GM12892 (cell line): ENCODE measurements around the gene APEX1.
A peak's percentile ranks its signal among the peaks of the same experiment; 100 is the strongest.
"Not testable (repeated sequence)": the region's sequence is repeated elsewhere in the genome, so short reads cannot be mapped to it uniquely, and the experiment has no call there.

Experiments
- DNase-seq: peaks from one replicate; pipeline ENCODE4 v3.0.0; 2011; ENCODE audit not compliant: insufficient read length
- FAIRE-seq: peaks from 2 replicates; lab custom pipeline; 2011; peaks lifted over from hg19 to GRCh38; lab: Jason Lieb, UNC
- POLR2A ChIP-seq: IDR thresholded peaks from 2 replicates; pipeline ENCODE4 v1.6.1; 2011; ENCODE audit warnings: low read depth, low read length, control low read depth
- POLR2AphosphoS5 ChIP-seq: IDR thresholded peaks from 2 replicates; pipeline ENCODE4 v1.6.1; 2011; ENCODE audit warnings: low read depth, low read length, control low read depth
- TAF1 ChIP-seq: IDR thresholded peaks from 2 replicates; pipeline ENCODE4 v1.6.1; 2011; ENCODE audit warnings: low read depth, mild to moderate bottlenecking, control low read depth, low read length, borderline replicate concordance

The APEX1 gene

GRCh38 chr14:20440882-20441281 lies 14.1 kb upstream of the APEX1 start:
- no peak for TF ChIP-seq TAF1
- TF ChIP-seq POLR2AphosphoS5 = no peak
- no peak for TF ChIP-seq POLR2A
- DNase-seq (no peak), FAIRE-seq (peak; percentile 44)

- no peak for TF ChIP-seq POLR2A
- FAIRE-seq (no peak), DNase-seq (no peak)
Measured at GRCh38 chr14:20441461-20441860, 13.6 kb upstream of the APEX1 start.

- not testable (repeated sequence) for FAIRE-seq, DNase-seq
Measured at GRCh38 chr14:20443650-20444049, 11.4 kb upstream of the APEX1 start.

GRCh38 chr14:20446889-20447288 lies 8.1 kb upstream of the APEX1 start:
- TF ChIP-seq POLR2AphosphoS5 (no peak), POLR2A (no peak), TAF1 (no peak)
- DNase-seq (no peak), FAIRE-seq (no peak)

- FAIRE-seq, DNase-seq: not testable (repeated sequence)
Measured at GRCh38 chr14:20452831-20453230, 2.2 kb upstream of the APEX1 start.

GRCh38 chr14:20455355-20456300 lies 602 bp downstream of the APEX1 start:
- DNase-seq (no peak), FAIRE-seq (no peak)
- peak; percentile 36; the same call in 1 of the 2 replicates for TF ChIP-seq POLR2A
- TF ChIP-seq TAF1 = no peak
- TF ChIP-seq POLR2AphosphoS5 = no peak; the same call in 1 of the 2 replicates

- TF ChIP-seq TAF1 (no peak), POLR2AphosphoS5 (peak; percentile 37; the same call in 1 of the 2 replicates), POLR2A (no peak; the same call in 1 of the 2 replicates)
- DNase-seq = no peak
- FAIRE-seq = no peak
Measured at GRCh38 chr14:20456971-20457370, 1.9 kb downstream of the APEX1 start.

- TF ChIP-seq POLR2A (peak; percentile 40; the same call in 1 of the 2 replicates), POLR2AphosphoS5 (peak; percentile 65; the same call in 1 of the 2 replicates), TAF1 (no peak)
- FAIRE-seq (no peak), DNase-seq (no peak)
Measured at GRCh38 chr14:20458031-20458789, 3.2 kb downstream of the APEX1 start.

GRCh38 chr14:20460458-20461224 lies 5.6 kb downstream of the APEX1 start:
- FAIRE-seq (no peak), DNase-seq (no peak)
- no peak for TF ChIP-seq POLR2A
- TF ChIP-seq POLR2AphosphoS5 = no peak
- no peak for TF ChIP-seq TAF1

GRCh38 chr14:20461225-20462141 lies 6.5 kb downstream of the APEX1 start, which contains the start of gene PIP4P1:
PIP4P1 (minus strand) TSS chr14:20461434; CDS start chr14:20461325, 109 bp downstream.
- DNase-seq (peak; percentile 78), FAIRE-seq (peak; percentile 99)
- peak; percentile 76 for TF ChIP-seq POLR2AphosphoS5
- TF ChIP-seq TAF1 = no peak
- peak; percentile 63 for TF ChIP-seq POLR2A
